ENCODE data around the gene PIM1. TPM values are rescaled to one million over a fixed set of nuclear protein-coding genes. Genes with fewer than 3 reads are reported as not detected.

Gene PIM1
- total and polyA plus RNA-seq, 9 of the 15 experiments (the other 6 are each of a cell fraction or from before 2014, with no cell fraction given), result 19.0 to 789 (median 212) TPM

GRCh38 chr6:37176268-37177076, 6.5 kb downstream of the PIM1 start (continued):
- TF ChIP-seq, protein P1, sequence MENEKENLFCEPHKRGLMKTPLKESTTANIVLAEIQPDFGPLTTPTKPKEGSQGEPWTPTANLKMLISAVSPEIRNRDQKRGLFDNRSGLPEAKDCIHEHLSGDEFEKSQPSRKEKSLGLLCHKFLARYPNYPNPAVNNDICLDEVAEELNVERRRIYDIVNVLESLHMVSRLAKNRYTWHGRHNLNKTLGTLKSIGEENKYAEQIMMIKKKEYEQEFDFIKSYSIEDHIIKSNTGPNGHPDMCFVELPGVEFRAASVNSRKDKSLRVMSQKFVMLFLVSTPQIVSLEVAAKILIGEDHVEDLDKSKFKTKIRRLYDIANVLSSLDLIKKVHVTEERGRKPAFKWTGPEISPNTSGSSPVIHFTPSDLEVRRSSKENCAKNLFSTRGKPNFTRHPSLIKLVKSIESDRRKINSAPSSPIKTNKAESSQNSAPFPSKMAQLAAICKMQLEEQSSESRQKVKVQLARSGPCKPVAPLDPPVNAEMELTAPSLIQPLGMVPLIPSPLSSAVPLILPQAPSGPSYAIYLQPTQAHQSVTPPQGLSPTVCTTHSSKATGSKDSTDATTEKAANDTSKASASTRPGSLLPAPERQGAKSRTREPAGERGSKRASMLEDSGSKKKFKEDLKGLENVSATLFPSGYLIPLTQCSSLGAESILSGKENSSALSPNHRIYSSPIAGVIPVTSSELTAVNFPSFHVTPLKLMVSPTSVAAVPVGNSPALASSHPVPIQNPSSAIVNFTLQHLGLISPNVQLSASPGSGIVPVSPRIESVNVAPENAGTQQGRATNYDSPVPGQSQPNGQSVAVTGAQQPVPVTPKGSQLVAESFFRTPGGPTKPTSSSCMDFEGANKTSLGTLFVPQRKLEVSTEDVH (IDR thresholded peaks at IDR 0.05; ENCODE audit: low read depth, partially characterized antibody), result peak; percentile 65
- no peak for TF ChIP-seq ZNF318 (IDR thresholded peaks at IDR 0.05; ENCODE audit: borderline replicate concordance in 1 of 2, low read depth in 1 of 2)
- TF ChIP-seq RBBP5 (IDR thresholded peaks at IDR 0.05; ENCODE audit: borderline replicate concordance, insufficient read depth, low read length, poor library complexity, severe bottlenecking), result no peak
- 0 out of 2 replicates have a peak, but pooled peaks have one; percentile 5 for TF ChIP-seq TCF3 (CRISPR knock-in tag; IDR thresholded peaks at IDR 0.05)
- 0 out of 2 replicates have a peak, but pooled peaks have one; percentile 21 for TF ChIP-seq NCOA1 (IDR thresholded peaks at IDR 0.05; ENCODE audit: low read depth)
- TF ChIP-seq, protein P2, sequence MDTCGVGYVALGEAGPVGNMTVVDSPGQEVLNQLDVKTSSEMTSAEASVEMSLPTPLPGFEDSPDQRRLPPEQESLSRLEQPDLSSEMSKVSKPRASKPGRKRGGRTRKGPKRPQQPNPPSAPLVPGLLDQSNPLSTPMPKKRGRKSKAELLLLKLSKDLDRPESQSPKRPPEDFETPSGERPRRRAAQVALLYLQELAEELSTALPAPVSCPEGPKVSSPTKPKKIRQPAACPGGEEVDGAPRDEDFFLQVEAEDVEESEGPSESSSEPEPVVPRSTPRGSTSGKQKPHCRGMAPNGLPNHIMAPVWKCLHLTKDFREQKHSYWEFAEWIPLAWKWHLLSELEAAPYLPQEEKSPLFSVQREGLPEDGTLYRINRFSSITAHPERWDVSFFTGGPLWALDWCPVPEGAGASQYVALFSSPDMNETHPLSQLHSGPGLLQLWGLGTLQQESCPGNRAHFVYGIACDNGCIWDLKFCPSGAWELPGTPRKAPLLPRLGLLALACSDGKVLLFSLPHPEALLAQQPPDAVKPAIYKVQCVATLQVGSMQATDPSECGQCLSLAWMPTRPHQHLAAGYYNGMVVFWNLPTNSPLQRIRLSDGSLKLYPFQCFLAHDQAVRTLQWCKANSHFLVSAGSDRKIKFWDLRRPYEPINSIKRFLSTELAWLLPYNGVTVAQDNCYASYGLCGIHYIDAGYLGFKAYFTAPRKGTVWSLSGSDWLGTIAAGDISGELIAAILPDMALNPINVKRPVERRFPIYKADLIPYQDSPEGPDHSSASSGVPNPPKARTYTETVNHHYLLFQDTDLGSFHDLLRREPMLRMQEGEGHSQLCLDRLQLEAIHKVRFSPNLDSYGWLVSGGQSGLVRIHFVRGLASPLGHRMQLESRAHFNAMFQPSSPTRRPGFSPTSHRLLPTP (IDR thresholded peaks at IDR 0.05; ENCODE audit: borderline replicate concordance, extremely low read depth, insufficient read length), result no peak
- TF ChIP-seq U2AF2 (optimal IDR thresholded peaks at IDR 0.05; ENCODE audit: low read depth, low read length), result no peak
- no peak; the same call in 1 of the 2 replicates for TF ChIP-seq ZNF280B (CRISPR knock-in tag; IDR thresholded peaks at IDR 0.05)
- peak; percentile 4; the same call in 1 of the 2 replicates for TF ChIP-seq TCFL5 (CRISPR knock-in tag; conservative IDR thresholded peaks at IDR 0.05)
